Right lobe of liver (tissue), 6 donors: ENCODE data around the gene POLE4. TPM values are rescaled to one million over a fixed set of nuclear protein-coding genes. Genes with fewer than 3 reads are reported as not detected.
A peak's percentile ranks its signal among the peaks of the same experiment; 100 is the strongest.

Experiments used
- ATAC-seq, 4 donors: fragments of 200-7000 bp; cut with Tn5 transposase; one replicate each; pipeline ENCODE4 v1.9.1; 2020; ENCODE audit warnings: mild to moderate bottlenecking in 4 of 4, moderate library complexity in 4 of 4
- DNase-seq, 3 donors: peaks; one replicate each; pipeline ENCODE4 v3.0.0-alpha.2; 2020
- H3K27ac ChIP-seq, 3 donors: fragments of 200-600 bp; one replicate each; pipeline ENCODE4 v1.8.0; 2022
- H3K27me3 ChIP-seq, 2 donors: fragments of 200-600 bp; one replicate each; pipeline ENCODE4 v1.8.0; 2022
- H3K36me3 ChIP-seq, 4 donors: fragments of 200-600 bp; sonication (generic) in 1 of 4; one replicate each; pipeline versions ENCODE4 v1.5.1 to v1.8.0; 2017 to 2022; ENCODE audit warnings: control low read depth in 1 of 4
- H3K4me1 ChIP-seq, 4 donors: fragments of 200-600 bp; sonication (generic) in 1 of 4; one replicate each; pipeline versions ENCODE4 v1.5.1 to v1.8.0; 2017 to 2022; ENCODE audit warnings: control low read depth in 1 of 4
- H3K4me3 ChIP-seq, 3 donors: fragments of 200-600 bp; one replicate each; pipeline ENCODE4 v1.8.0; 2022
- H3K9me3 ChIP-seq, 4 donors: fragments of 200-600 bp; sonication (generic) in 1 of 4; one replicate each; pipeline versions ENCODE4 v1.5.1 to v1.8.0; 2017 to 2022; ENCODE audit warnings: control low read depth in 1 of 4
- CTCF ChIP-seq, 4 donors: fragments of 200-600 bp in 3 of 4; fragments of 450-650 bp in 1 of 4; IDR thresholded peaks; one replicate each; pipeline versions ENCODE4 v1.5.1 to v1.8.0; 2016 to 2022; ENCODE audit warnings: antibody characterized with exemption in 4 of 4, mild to moderate bottlenecking in 2 of 4
- POLR2A ChIP-seq: fragments of 450-650 bp; IDR thresholded peaks from one replicate; pipeline ENCODE4 v1.6.1; 2017; ENCODE audit warnings: antibody characterized with exemption, mild to moderate bottlenecking
- WGBS: methylation state at CpG from one replicate; pipeline ENCODE4 v1.1.6; 2018; ENCODE audit warnings: low coverage, low lambda C conversion rate; ENCODE audit not compliant: insufficient coverage; ENCODE audit errors: missing lambda C conversion rate; 5-methylcytosine and 5-hydroxymethylcytosine counted together
- intact Hi-C, 2 donors: fragments of 100-400 bp; cut with DNase I; formaldehyde crosslinking; loops; one replicate each; pipeline versions ENCODE4 v1.11.2 to v1.14.1; 2022
- total RNA-seq, 6 experiments: library from RNA; depleted of rRNA in 2 of 6; stranded (reverse); fragments of >200 nt in 2 of 6; fragmentation: NEBNext Ultra II Directional in 3 of 6; extraction: Animal tissue kit (Norgen Biotek cat#: 25700) in 3 of 6; gene quantifications; one replicate each; pipeline versions ENCODE4 v1.1.0 to v1.2.4, GENCODE V29; 2016 to 2023
- donor health status: DM: no; HTN: yes; CAD: no.
- donor health status: DM: no; HTN: no; CAD: no.
- donor health status: DM: no; HTN: no; CAD: no.
- donor health status: DM: no; HTN: yes; CAD: no.
- donor health status: DM: no; HTN: yes; CAD: no.

Gene POLE4
- total RNA-seq, 6 experiments from 2014 or later: 9.8 to 31.4 (median 25.7) TPM

DNA sequence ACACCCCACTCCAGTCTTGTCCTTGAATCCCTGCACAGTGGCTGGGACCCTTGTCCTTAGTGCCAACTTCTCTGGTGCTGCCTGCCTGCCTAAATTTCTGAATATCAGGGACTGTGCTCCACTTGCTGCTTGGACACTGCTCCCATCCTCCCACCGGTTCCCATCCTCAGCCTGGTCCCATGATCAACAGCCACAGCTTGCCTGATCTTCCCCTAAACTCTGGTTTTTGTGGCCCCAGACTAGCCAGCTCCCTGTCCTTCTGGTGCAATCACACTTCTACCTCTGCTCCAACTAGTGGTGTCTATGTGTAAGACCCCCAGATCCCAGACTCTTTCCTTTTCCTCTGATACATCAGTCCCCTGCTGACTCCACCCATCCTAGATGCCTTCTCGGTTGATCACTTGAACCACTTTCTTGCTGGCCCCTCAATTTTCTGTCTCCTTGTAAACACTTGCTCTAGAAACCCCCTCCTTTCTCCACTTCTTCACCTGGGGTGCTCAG lies 37.2 kb upstream of the POLE4 start:
- Histone ChIP-seq H3K4me3 (no peak overlapping the region), H3K27ac (no peak overlapping the region), H3K9me3 (no peaks in the 10 kb centered on the region), H3K27me3 (no peaks in the 10 kb centered on the region), H3K36me3 (no peaks in the 10 kb centered on the region), H3K4me1 (no peaks in the 10 kb centered on the region)
- no peak for TF ChIP-seq POLR2A
- TF ChIP-seq CTCF (IDR thresholded peaks at IDR 0.05): no peak
- no peak for DNase-seq
- intact Hi-C loops: no loop called here
- 89% methylated on average over 1 of the region's 2 CpGs for WGBS
- ATAC-seq: no peak

GRCh38 chr2:74922592-74923227 lies 35.7 kb upstream of the POLE4 start:
- Histone ChIP-seq H3K27me3 (no peaks in the 10 kb centered on the region), H3K4me1 (no peaks in the 10 kb centered on the region), H3K4me3 (no peak overlapping the region), H3K27ac (no peak overlapping the region), H3K36me3 (no peaks in the 10 kb centered on the region), H3K9me3 (no peaks in the 10 kb centered on the region)
- DNase-seq (no peak), ATAC-seq (peak; percentile 24 to 53 (median 40))
- TF ChIP-seq CTCF (IDR thresholded peaks at IDR 0.05): no peak
- TF ChIP-seq POLR2A: no peak
- 56% methylated on average over 5 of the region's 5 CpGs for WGBS
- intact Hi-C loops: no loop called here

DNA sequence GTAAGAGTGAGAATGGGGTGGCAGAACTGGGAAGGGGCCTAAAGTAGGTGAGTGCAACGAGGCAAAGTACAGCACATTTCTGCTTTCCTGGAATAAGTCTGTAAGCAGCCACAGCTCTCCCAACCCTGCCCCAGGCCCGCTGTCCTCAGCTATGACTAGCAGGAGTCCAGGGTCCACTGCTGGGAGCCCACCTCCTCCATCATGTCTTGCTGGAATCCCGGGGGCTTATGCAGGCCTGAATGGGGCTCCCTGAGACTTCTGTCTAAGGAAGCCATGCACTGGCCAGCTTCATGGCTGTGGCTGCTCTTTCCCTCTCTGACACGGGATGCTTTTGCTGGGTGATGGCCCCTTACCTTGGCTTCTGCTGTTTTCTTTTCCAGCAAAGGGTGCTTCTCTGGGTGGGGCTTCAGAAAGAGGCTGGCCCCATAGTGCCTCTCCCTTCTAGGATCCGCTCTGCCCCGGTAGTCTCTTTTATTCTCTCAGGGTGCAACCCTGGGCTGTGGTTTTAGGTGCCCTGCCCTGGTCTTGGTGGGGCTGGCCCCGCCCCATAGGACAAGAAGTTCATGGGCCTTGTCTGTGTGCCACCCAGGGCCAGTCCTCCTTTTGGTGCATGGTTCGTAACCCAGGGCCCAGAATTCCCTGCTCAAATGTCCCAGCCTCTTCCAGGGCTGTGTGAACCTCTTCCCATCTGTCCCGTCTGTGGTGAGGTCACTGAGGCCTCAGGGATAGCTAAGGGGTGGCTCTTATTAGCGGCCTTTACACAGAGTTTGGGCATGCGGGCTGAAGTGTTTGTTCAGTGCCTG lies 33.8 kb upstream of the POLE4 start:
- Histone ChIP-seq H3K4me3 (no peak overlapping the region), H3K4me1 (no peaks in the 10 kb centered on the region), H3K27ac (no peak overlapping the region), H3K36me3 (no peaks in the 10 kb centered on the region), H3K9me3 (no peaks in the 10 kb centered on the region), H3K27me3 (no peaks in the 10 kb centered on the region)
- intact Hi-C loops: no loop called here
- ATAC-seq (peak in 1 of 4 donors; percentile 8), DNase-seq (no peak)
- 90% methylated on average over 4 of the region's 11 CpGs for WGBS
- TF ChIP-seq POLR2A: no peak

DNA sequence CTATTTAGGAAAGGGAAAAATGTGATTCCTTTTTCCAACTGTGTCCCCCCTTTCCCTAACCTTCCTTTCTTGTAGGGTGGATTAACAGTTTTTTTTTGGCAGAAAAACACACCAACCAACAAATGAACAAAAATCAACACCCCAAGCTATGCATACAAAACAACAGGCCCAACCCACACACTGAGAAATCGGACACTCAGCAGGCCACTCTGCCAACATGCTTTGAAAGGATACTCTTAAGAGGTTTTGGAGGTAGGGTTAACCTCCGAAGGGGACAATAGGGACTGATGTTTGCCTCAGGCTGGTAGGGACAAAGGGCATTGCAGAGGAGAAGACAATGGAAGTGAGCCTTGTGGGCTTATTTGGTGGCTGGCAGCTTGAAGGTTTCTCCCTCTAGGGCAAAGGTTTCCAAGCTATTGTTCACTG lies 33.1 kb upstream of the POLE4 start:
- no peaks in the 10 kb centered on the region for H3K9me3 ChIP-seq
- intact Hi-C loops: no loop called here
- H3K4me3 ChIP-seq: no peak overlapping the region
- 49% methylated on average over 2 of the region's 2 CpGs for WGBS
- H3K27ac ChIP-seq: no peak overlapping the region
- no peak for DNase-seq
- no peaks in the 10 kb centered on the region for H3K36me3 ChIP-seq
- no peaks in the 10 kb centered on the region for H3K4me1 ChIP-seq
- TF ChIP-seq POLR2A: no peak
- no peak for TF ChIP-seq CTCF (IDR thresholded peaks at IDR 0.05)
- no peak for ATAC-seq
- H3K27me3 ChIP-seq: no peaks in the 10 kb centered on the region

GRCh38 chr2:74927621-74928020 lies 30.8 kb upstream of the POLE4 start:
- Histone ChIP-seq H3K9me3 (no peaks in the 10 kb centered on the region), H3K4me3 (no peak overlapping the region), H3K36me3 (no peaks in the 10 kb centered on the region), H3K27ac (no peak overlapping the region), H3K27me3 (no peaks in the 10 kb centered on the region), H3K4me1 (no peaks in the 10 kb centered on the region)
- DNase-seq (no peak), ATAC-seq (no peak)
- intact Hi-C loops: no loop called here
- TF ChIP-seq CTCF (IDR thresholded peaks at IDR 0.05) (no peak), POLR2A (no peak)
- 90% methylated on average over 2 of the region's 5 CpGs for WGBS
